ENCODE results near the gene POU6F2.

The POU6F2 gene

GRCh38 chr7:39413636-39414223, 436.0 kb downstream of the POU6F2 start:
- no peak for DNase-seq

- DNase-seq: peak; percentile 4
Measured at GRCh38 chr7:39414224-39415035, 436.7 kb downstream of the POU6F2 start.

GRCh38 chr7:39415091-39415787, 437.5 kb downstream of the POU6F2 start:
- no peak for DNase-seq

- no peak for DNase-seq
Measured at GRCh38 chr7:39416866-39417265, 439.2 kb downstream of the POU6F2 start.

- DNase-seq: no peak
Measured at GRCh38 chr7:39417642-39418041, 439.9 kb downstream of the POU6F2 start.

GRCh38 chr7:39421251-39421650, 443.5 kb downstream of the POU6F2 start:
- no peak for DNase-seq

GRCh38 chr7:39421661-39422060, 444.0 kb downstream of the POU6F2 start:
- DNase-seq: no peak

- DNase-seq: no peak
Measured at GRCh38 chr7:39428221-39428620, 450.5 kb downstream of the POU6F2 start.

GRCh38 chr7:39429421-39429820, 451.7 kb downstream of the POU6F2 start:
- no peak for DNase-seq

- DNase-seq: no peak
Measured at GRCh38 chr7:39430441-39430840, 452.7 kb downstream of the POU6F2 start.

GRCh38 chr7:39430909-39431641, 453.4 kb downstream of the POU6F2 start:
- no peak for DNase-seq

- no peak for DNase-seq
Measured at GRCh38 chr7:39432368-39432767, 454.7 kb downstream of the POU6F2 start.

GRCh38 chr7:39432807-39433416, 455.2 kb downstream of the POU6F2 start:
- DNase-seq: no peak

- DNase-seq: no peak
Measured at GRCh38 chr7:39433550-39433949, 455.8 kb downstream of the POU6F2 start.

- no peak for DNase-seq
Measured at GRCh38 chr7:39434012-39434411, 456.3 kb downstream of the POU6F2 start.

GRCh38 chr7:39446546-39446945, 468.8 kb downstream of the POU6F2 start:
- DNase-seq: no peak

- DNase-seq: no peak
Measured at GRCh38 chr7:39451901-39452300, 474.2 kb downstream of the POU6F2 start.

GRCh38 chr7:39453743-39454355, 476.1 kb downstream of the POU6F2 start:
- DNase-seq: peak; percentile 35

- no peak for DNase-seq
Measured at GRCh38 chr7:39458061-39458745, 480.5 kb downstream of the POU6F2 start.

- no peak for DNase-seq
Measured at GRCh38 chr7:39459636-39460035, 481.9 kb downstream of the POU6F2 start.

GRCh38 chr7:39460486-39460885, 482.8 kb downstream of the POU6F2 start:
- no peak for DNase-seq
